HepG2 (cell line): ENCODE measurements around the gene PRDM10. TPM values are rescaled to one million over a fixed set of nuclear protein-coding genes. Genes with fewer than 3 reads are reported as not detected.

Source experiments
- ARNT2 ChIP-seq: sonication (generic); formaldehyde crosslinking; IDR thresholded peaks from 2 replicates; pipeline ENCODE4 v1.8.0; 2022; ENCODE audit warnings: mild to moderate bottlenecking, low read depth, missing genetic modification reagents, moderate library complexity
- BRD4 ChIP-seq: sonication (generic); formaldehyde crosslinking; IDR thresholded peaks from 2 replicates; pipeline ENCODE4 v1.4.0; 2020; ENCODE audit warnings: missing genetic modification reagents
- ELF3 ChIP-seq: IDR thresholded peaks from 2 replicates; pipeline ENCODE4 v1.6.1; 2016; ENCODE audit warnings: missing genetic modification reagents, missing compliant biosample characterization
- FOSL1 ChIP-seq: sonication (generic); formaldehyde crosslinking; IDR thresholded peaks from 2 replicates; pipeline ENCODE4 v1.9.0; 2021; ENCODE audit warnings: missing genetic modification reagents, borderline replicate concordance
- FOXK2 ChIP-seq: fragments of 450-650 bp; IDR thresholded peaks from 2 replicates; pipeline ENCODE4 v1.6.1; 2016
- HNRNPLL ChIP-seq: fragments of 200-400 bp; formaldehyde crosslinking; IDR thresholded peaks from 2 replicates; pipeline ENCODE4 v1.6.1; 2017; ENCODE audit warnings: mild to moderate bottlenecking, low read depth, low read length; ENCODE audit not compliant: poor library complexity, severe bottlenecking
- HOXA3 ChIP-seq: sonication (generic); formaldehyde crosslinking; IDR thresholded peaks from 2 replicates; pipeline ENCODE4 v1.5.0; 2020; ENCODE audit warnings: missing genetic modification reagents
- MAFG ChIP-seq: sonication (generic); formaldehyde crosslinking; IDR thresholded peaks from 2 replicates; pipeline ENCODE4 v1.5.1; 2020; ENCODE audit warnings: mild to moderate bottlenecking, missing genetic modification reagents
- MED13 ChIP-seq: sonication (generic); formaldehyde crosslinking; IDR thresholded peaks from 2 replicates; pipeline ENCODE4 v1.5.0; 2020; ENCODE audit warnings: missing genetic modification reagents
- MIXL1 ChIP-seq: IDR thresholded peaks from 2 replicates; pipeline ENCODE4 v1.6.1; 2016
- MYC ChIP-seq: sonication (generic); formaldehyde crosslinking; IDR thresholded peaks from 2 replicates; pipeline ENCODE4 v1.9.0; 2021; ENCODE audit warnings: missing genetic modification reagents, borderline replicate concordance
- POLR2AphosphoS2 ChIP-seq: IDR thresholded peaks from 2 replicates; pipeline ENCODE4 v1.6.1; 2011; ENCODE audit warnings: low read depth, low read length, improper control_type of control experiment
- RARA ChIP-seq: IDR thresholded peaks from 2 replicates; pipeline ENCODE4 v1.6.1; 2016; ENCODE audit warnings: missing genetic modification reagents, missing compliant biosample characterization
- RFXANK ChIP-seq: IDR thresholded peaks from 2 replicates; pipeline ENCODE4 v1.6.1; 2016
- RFXAP ChIP-seq: sonication (generic); formaldehyde crosslinking; IDR thresholded peaks from 2 replicates; pipeline ENCODE4 v1.4.0; 2020; ENCODE audit warnings: missing genetic modification reagents, borderline replicate concordance
- SMC3 ChIP-seq: IDR thresholded peaks from 2 replicates; pipeline ENCODE4 v1.6.1; 2011; ENCODE audit warnings: low read length, improper control_type of control experiment
- ZBTB7A ChIP-seq: sonication (generic); formaldehyde crosslinking; IDR thresholded peaks from 2 replicates; pipeline ENCODE4 v1.8.0; 2022; ENCODE audit warnings: mild to moderate bottlenecking, missing genetic modification reagents
- ZNF12 ChIP-seq: sonication (generic); formaldehyde crosslinking; IDR thresholded peaks from 2 replicates; pipeline ENCODE4 v1.5.0; 2020; ENCODE audit warnings: missing genetic modification reagents
- ZNF225 ChIP-seq: sonication (generic); formaldehyde crosslinking; IDR thresholded peaks from 2 replicates; pipeline ENCODE4 v1.4.0; 2020; ENCODE audit warnings: mild to moderate bottlenecking, missing genetic modification reagents
- ZNF335 ChIP-seq: sonication (generic); formaldehyde crosslinking; IDR thresholded peaks from 2 replicates; pipeline ENCODE4 v1.4.0; 2020; ENCODE audit warnings: missing genetic modification reagents
- ZNF34 ChIP-seq: sonication (generic); formaldehyde crosslinking; IDR thresholded peaks from 2 replicates; pipeline ENCODE4 v1.4.0; 2020; ENCODE audit warnings: mild to moderate bottlenecking, missing genetic modification reagents, borderline replicate concordance
- ZNF367 ChIP-seq: sonication (generic); formaldehyde crosslinking; IDR thresholded peaks from 2 replicates; pipeline ENCODE4 v1.4.0; 2020; ENCODE audit warnings: missing genetic modification reagents, borderline replicate concordance
- ZNF567 ChIP-seq: sonication (generic); formaldehyde crosslinking; IDR thresholded peaks from 2 replicates; pipeline ENCODE4 v1.8.1; 2023; ENCODE audit warnings: mild to moderate bottlenecking, missing genetic modification reagents, borderline replicate concordance
- polyA plus RNA-seq, 8 experiments: library from polyadenylated mRNA; depleted of rRNA in 3 of 8; stranded (reverse) in 7 of 8; unstranded in 1 of 8; fragments of >200 nt; fragmentation: Illumina TruSeq in 4 of 8; extraction: Trizol in 4 of 8; gene quantifications; 2 replicates each; pipeline versions ENCODE4 v1.2.1 to v1.2.3, GENCODE V29; 2011 to 2016; ENCODE audit warnings: low read depth in 4 of 8, missing spikeins in 1 of 8, mixed read lengths in 1 of 8; ENCODE audit not compliant: insufficient read depth in 1 of 8
- total RNA-seq, 5 experiments: library from RNA; depleted of rRNA; stranded (reverse); fragments of >200 nt; fragmentation: Illumina TruSeq; extraction: Trizol; gene quantifications; 2 replicates each; pipeline ENCODE4 v1.2.3, GENCODE V29; 2016; ENCODE audit warnings: low read depth in 1 of 5
- TF ChIP-seq, protein P1 (sequence below): IDR thresholded peaks from 2 replicates; pipeline ENCODE4 v1.6.1; 2016
- TF ChIP-seq, protein P2 (sequence below): sonication (generic); formaldehyde crosslinking; IDR thresholded peaks from 2 replicates; pipeline ENCODE4 v1.9.0; 2021; ENCODE audit warnings: missing genetic modification reagents, mild to moderate bottlenecking, borderline replicate concordance
- TF ChIP-seq, protein P3 (sequence below): sonication (generic); formaldehyde crosslinking; conservative IDR thresholded peaks from 2 replicates; pipeline ENCODE4 v1.8.0; 2022; ENCODE audit warnings: low read depth, missing genetic modification reagents
- TF ChIP-seq, protein P4 (sequence below): sonication (generic); formaldehyde crosslinking; IDR thresholded peaks from 2 replicates; pipeline ENCODE4 v1.4.0; 2020; ENCODE audit warnings: missing genetic modification reagents

PRDM10 gene
- total and polyA plus RNA-seq, 2 of the 13 experiments (the other 11 are each of a cell fraction or from before 2014, with no cell fraction given) = 5.7 to 5.8 TPM

GRCh38 chr11:129995163-129995562, 7.5 kb downstream of the PRDM10 start (continued):
- TF ChIP-seq RFXAP (CRISPR knock-in tag) (no peak), ELF3 (CRISPR knock-in tag) (0 out of 2 replicates have a peak, but pooled peaks have one; percentile 42), HNRNPLL (no peak), FOXK2 (no peak), ZNF567 (CRISPR knock-in tag) (no peak), RFXANK (CRISPR knock-in tag) (no peak), FOSL1 (CRISPR knock-in tag) (no peak), RARA (peak; percentile 79), ZBTB7A (CRISPR knock-in tag) (no peak), MIXL1 (CRISPR knock-in tag) (peak; percentile 74; the same call in 1 of the 2 replicates), POLR2AphosphoS2 (no peak), ZNF367 (CRISPR knock-in tag) (no peak), ZNF225 (CRISPR knock-in tag) (no peak), ARNT2 (CRISPR knock-in tag) (no peak), ZNF34 (no peak), ZNF335 (CRISPR knock-in tag) (no peak), ZNF12 (no peak), HOXA3 (CRISPR knock-in tag) (no peak), MED13 (CRISPR knock-in tag) (no peak), SMC3 (no peak), MYC (CRISPR knock-in tag) (no peak), BRD4 (CRISPR knock-in tag) (no peak), MAFG (no peak)
- TF ChIP-seq, protein P1, sequence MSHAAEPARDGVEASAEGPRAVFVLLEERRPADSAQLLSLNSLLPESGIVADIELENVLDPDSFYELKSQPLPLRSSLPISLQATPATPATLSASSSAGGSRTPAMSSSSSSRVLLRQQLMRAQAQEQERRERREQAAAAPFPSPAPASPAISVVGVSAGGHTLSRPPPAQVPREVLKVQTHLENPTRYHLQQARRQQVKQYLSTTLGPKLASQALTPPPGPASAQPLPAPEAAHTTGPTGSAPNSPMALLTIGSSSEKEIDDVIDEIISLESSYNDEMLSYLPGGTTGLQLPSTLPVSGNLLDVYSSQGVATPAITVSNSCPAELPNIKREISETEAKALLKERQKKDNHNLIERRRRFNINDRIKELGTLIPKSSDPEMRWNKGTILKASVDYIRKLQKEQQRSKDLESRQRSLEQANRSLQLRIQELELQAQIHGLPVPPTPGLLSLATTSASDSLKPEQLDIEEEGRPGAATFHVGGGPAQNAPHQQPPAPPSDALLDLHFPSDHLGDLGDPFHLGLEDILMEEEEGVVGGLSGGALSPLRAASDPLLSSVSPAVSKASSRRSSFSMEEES (CRISPR knock-in tag) = no peak
- TF ChIP-seq, protein P2, sequence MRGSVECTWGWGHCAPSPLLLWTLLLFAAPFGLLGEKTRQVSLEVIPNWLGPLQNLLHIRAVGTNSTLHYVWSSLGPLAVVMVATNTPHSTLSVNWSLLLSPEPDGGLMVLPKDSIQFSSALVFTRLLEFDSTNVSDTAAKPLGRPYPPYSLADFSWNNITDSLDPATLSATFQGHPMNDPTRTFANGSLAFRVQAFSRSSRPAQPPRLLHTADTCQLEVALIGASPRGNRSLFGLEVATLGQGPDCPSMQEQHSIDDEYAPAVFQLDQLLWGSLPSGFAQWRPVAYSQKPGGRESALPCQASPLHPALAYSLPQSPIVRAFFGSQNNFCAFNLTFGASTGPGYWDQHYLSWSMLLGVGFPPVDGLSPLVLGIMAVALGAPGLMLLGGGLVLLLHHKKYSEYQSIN (CRISPR knock-in tag) = no peak
- TF ChIP-seq, protein P3, sequence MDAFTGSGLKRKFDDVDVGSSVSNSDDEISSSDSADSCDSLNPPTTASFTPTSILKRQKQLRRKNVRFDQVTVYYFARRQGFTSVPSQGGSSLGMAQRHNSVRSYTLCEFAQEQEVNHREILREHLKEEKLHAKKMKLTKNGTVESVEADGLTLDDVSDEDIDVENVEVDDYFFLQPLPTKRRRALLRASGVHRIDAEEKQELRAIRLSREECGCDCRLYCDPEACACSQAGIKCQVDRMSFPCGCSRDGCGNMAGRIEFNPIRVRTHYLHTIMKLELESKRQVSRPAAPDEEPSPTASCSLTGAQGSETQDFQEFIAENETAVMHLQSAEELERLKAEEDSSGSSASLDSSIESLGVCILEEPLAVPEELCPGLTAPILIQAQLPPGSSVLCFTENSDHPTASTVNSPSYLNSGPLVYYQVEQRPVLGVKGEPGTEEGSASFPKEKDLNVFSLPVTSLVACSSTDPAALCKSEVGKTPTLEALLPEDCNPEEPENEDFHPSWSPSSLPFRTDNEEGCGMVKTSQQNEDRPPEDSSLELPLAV = no peak
- TF ChIP-seq, protein P4, sequence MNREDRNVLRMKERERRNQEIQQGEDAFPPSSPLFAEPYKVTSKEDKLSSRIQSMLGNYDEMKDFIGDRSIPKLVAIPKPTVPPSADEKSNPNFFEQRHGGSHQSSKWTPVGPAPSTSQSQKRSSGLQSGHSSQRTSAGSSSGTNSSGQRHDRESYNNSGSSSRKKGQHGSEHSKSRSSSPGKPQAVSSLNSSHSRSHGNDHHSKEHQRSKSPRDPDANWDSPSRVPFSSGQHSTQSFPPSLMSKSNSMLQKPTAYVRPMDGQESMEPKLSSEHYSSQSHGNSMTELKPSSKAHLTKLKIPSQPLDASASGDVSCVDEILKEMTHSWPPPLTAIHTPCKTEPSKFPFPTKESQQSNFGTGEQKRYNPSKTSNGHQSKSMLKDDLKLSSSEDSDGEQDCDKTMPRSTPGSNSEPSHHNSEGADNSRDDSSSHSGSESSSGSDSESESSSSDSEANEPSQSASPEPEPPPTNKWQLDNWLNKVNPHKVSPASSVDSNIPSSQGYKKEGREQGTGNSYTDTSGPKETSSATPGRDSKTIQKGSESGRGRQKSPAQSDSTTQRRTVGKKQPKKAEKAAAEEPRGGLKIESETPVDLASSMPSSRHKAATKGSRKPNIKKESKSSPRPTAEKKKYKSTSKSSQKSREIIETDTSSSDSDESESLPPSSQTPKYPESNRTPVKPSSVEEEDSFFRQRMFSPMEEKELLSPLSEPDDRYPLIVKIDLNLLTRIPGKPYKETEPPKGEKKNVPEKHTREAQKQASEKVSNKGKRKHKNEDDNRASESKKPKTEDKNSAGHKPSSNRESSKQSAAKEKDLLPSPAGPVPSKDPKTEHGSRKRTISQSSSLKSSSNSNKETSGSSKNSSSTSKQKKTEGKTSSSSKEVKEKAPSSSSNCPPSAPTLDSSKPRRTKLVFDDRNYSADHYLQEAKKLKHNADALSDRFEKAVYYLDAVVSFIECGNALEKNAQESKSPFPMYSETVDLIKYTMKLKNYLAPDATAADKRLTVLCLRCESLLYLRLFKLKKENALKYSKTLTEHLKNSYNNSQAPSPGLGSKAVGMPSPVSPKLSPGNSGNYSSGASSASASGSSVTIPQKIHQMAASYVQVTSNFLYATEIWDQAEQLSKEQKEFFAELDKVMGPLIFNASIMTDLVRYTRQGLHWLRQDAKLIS (CRISPR knock-in tag) = no peak
